DND-41 (cell line): ENCODE measurements around the gene TRIB2.

ENCODE experiments used
- ATAC-seq: fragments of 200-7000 bp; cut with Tn5 transposase; 3 replicates; pipeline ENCODE4 v1.9.1; 2021; ENCODE audit warnings: low read depth; ENCODE audit not compliant: insufficient read depth
- DNase-seq: peaks from one replicate; pipeline ENCODE4 v3.0.0-alpha.2; 2020
- H2AFZ ChIP-seq: 2 replicates; pipeline ENCODE4 v1.6.0; 2012; ENCODE audit warnings: low read depth, low read length
- H3K27ac ChIP-seq: 2 replicates; pipeline ENCODE4 v1.5.1; 2012; ENCODE audit warnings: low read length, inconsistent platforms
- H3K27me3 ChIP-seq: fragments of 200-600 bp; sonication (generic); 2 replicates; pipeline ENCODE4 v1.6.0; 2012; ENCODE audit warnings: low read length, mild to moderate bottlenecking, inconsistent platforms; ENCODE audit not compliant: insufficient read depth, poor library complexity
- H3K36me3 ChIP-seq: 2 replicates; pipeline ENCODE4 v1.5.1; 2012; ENCODE audit warnings: low read length, inconsistent platforms; ENCODE audit not compliant: insufficient read depth
- H3K4me1 ChIP-seq: 2 replicates; pipeline ENCODE4 v1.5.1; 2012; ENCODE audit warnings: mild to moderate bottlenecking, low read length; ENCODE audit not compliant: insufficient read depth
- H3K4me2 ChIP-seq: 2 replicates; pipeline ENCODE4 v1.6.0; 2012; ENCODE audit warnings: mild to moderate bottlenecking, moderate library complexity, low read length, inconsistent platforms; ENCODE audit not compliant: insufficient read depth
- H3K4me3 ChIP-seq, 2 experiments: fragments of 200-600 bp in 1 of 2; shearing (Covaris generic) in 1 of 2; 2 replicates each; pipeline ENCODE4 v1.5.1; 2012 to 2016; ENCODE audit warnings: inconsistent platforms in 2 of 2, low read length in 2 of 2, mild to moderate bottlenecking in 2 of 2, low read depth in 1 of 2, moderate library complexity in 1 of 2
- H3K79me2 ChIP-seq: 2 replicates; pipeline ENCODE4 v1.6.0; 2012; ENCODE audit warnings: low read length, inconsistent platforms; ENCODE audit not compliant: insufficient read depth
- H3K9ac ChIP-seq: 2 replicates; pipeline ENCODE4 v1.6.0; 2012; ENCODE audit warnings: low read depth, mild to moderate bottlenecking, inconsistent platforms, low read length, moderate library complexity
- H3K9me3 ChIP-seq: 2 replicates; pipeline ENCODE4 v1.5.1; 2012; ENCODE audit warnings: low read length, moderate library complexity, mild to moderate bottlenecking, inconsistent platforms; ENCODE audit not compliant: insufficient read depth, severe bottlenecking
- H4K20me1 ChIP-seq: 2 replicates; pipeline ENCODE4 v1.6.0; 2012; ENCODE audit warnings: low read length; ENCODE audit not compliant: insufficient read depth
- EZH2 ChIP-seq: IDR thresholded peaks from 3 replicates; pipeline ENCODE4 v1.6.1; 2012; ENCODE audit warnings: borderline replicate concordance, low read depth, mild to moderate bottlenecking, moderate library complexity, low read length, inconsistent platforms; ENCODE audit not compliant: severe bottlenecking
- TF ChIP-seq, protein P1 (sequence below): IDR thresholded peaks from 2 replicates; pipeline ENCODE4 v1.5.1; 2012; ENCODE audit warnings: borderline replicate concordance, low read length, moderate library complexity, mild to moderate bottlenecking; ENCODE audit not compliant: poor library complexity, severe bottlenecking; ENCODE audit errors: extremely low read depth

The TRIB2 gene

DNA sequence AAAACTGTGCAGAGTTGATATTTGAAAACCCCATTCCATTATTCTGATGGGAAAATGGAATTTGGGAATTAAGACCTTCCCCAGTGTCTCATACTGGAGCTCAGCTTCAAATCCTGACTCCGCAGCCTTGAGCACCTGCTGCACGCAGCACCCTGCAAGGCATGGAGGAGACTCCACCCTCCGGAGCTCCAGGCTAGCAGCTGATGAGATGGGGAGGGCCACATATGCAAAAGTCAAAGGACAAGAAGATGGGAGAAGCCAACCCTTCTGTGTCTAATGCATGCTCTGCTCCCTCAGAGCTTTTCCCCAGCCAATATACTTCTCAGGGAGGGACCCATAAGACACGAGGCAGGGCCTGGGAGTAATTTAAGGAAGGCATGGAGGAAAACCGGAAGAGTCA lies 34.7 kb upstream of the TRIB2 start:
- H3K27me3 ChIP-seq, result no peaks in the 10 kb centered on the region
- no peaks in the 10 kb centered on the region for H3K79me2 ChIP-seq
- TF ChIP-seq, protein P1, sequence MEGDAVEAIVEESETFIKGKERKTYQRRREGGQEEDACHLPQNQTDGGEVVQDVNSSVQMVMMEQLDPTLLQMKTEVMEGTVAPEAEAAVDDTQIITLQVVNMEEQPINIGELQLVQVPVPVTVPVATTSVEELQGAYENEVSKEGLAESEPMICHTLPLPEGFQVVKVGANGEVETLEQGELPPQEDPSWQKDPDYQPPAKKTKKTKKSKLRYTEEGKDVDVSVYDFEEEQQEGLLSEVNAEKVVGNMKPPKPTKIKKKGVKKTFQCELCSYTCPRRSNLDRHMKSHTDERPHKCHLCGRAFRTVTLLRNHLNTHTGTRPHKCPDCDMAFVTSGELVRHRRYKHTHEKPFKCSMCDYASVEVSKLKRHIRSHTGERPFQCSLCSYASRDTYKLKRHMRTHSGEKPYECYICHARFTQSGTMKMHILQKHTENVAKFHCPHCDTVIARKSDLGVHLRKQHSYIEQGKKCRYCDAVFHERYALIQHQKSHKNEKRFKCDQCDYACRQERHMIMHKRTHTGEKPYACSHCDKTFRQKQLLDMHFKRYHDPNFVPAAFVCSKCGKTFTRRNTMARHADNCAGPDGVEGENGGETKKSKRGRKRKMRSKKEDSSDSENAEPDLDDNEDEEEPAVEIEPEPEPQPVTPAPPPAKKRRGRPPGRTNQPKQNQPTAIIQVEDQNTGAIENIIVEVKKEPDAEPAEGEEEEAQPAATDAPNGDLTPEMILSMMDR, result no peak
- TF ChIP-seq EZH2, result no peak
- no peak overlapping the region for H3K4me2 ChIP-seq
- H3K9me3 ChIP-seq, result peaks cover 8% of the 10 kb centered on the region
- no peak overlapping the region for H3K27ac ChIP-seq
- ATAC-seq, result no peak
- no peak overlapping the region for H2AFZ ChIP-seq
- no peaks in the 10 kb centered on the region for H3K4me1 ChIP-seq
- no peak overlapping the region for H3K9ac ChIP-seq
- no peaks in the 10 kb centered on the region for H3K36me3 ChIP-seq
- H4K20me1 ChIP-seq, result no peaks in the 10 kb centered on the region
- H3K4me3 ChIP-seq, result no peak overlapping the region
- no peak for DNase-seq

DNA sequence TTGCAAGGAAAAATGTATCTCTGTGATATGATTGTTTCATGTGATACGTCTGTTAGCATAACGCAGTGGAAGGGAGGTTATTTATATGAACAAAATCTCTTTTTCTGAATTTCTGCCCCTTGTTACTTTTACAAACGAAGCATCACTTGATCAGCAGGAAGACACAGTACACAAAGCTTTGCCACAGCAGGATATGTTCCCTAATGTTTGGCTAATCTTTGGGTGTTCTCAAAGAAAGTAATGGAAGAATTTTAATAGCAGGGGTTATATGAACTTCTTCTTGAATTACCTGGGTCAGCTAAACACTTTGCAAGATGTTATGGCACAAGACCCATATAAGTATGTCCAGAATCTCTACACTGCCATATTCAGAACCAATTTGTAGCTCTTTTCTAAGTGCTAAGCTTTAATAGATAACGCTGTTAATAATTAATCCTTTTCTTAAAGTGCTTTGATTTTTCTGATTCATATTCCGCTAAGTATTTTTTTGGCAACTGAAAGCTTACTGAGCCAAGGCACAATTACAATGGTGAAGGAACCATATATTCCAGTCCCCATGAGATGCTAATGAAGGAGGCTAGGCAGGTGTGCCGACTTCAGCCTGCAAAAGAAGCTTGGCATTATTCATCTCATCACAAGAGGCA lies 33.2 kb upstream of the TRIB2 start:
- Histone ChIP-seq H3K36me3 (no peaks in the 10 kb centered on the region), H2AFZ (no peak overlapping the region), H4K20me1 (no peaks in the 10 kb centered on the region), H3K27me3 (no peaks in the 10 kb centered on the region), H3K9ac (no peak overlapping the region), H3K27ac (no peak overlapping the region), H3K4me3 (no peak overlapping the region), H3K9me3 (peaks cover 8% of the 10 kb centered on the region), H3K4me2 (no peak overlapping the region), H3K79me2 (no peaks in the 10 kb centered on the region), H3K4me1 (no peaks in the 10 kb centered on the region)
- DNase-seq (no peak), ATAC-seq (no peak)
- TF ChIP-seq EZH2, result no peak
- TF ChIP-seq, protein P1, result no peak

DNA sequence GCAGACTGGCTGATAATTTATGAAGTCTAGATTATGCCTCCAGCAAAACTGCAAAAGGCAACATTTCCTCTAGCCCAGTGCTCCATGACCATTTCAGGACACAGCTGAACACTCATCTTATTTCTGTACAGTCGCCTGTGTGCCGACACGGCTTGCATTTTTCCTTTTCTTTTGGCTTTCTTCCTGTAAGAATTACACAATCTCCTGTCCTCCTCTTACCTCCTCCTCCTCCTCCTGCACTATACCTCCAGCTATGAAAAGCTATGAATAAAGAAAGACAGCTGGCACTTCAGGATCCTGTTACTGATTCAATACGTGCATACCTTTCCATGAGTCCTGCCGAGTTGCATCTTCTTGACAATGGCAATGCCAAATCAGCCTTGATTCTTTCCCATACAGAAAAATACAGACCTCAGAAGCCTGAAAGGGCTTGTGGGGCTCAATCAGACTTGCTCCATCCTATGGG lies 32.2 kb upstream of the TRIB2 start:
- no peak overlapping the region for H3K4me2 ChIP-seq
- H3K4me3 ChIP-seq, result no peak overlapping the region
- H3K9ac ChIP-seq, result no peak overlapping the region
- H3K4me1 ChIP-seq, result no peaks in the 10 kb centered on the region
- no peaks in the 10 kb centered on the region for H3K79me2 ChIP-seq
- H3K27me3 ChIP-seq, result no peaks in the 10 kb centered on the region
- peaks cover 8% of the 10 kb centered on the region for H3K9me3 ChIP-seq
- H4K20me1 ChIP-seq, result no peaks in the 10 kb centered on the region
- ATAC-seq (no peak), DNase-seq (no peak)
- no peak for TF ChIP-seq EZH2
- TF ChIP-seq, protein P1, result no peak
- H3K27ac ChIP-seq, result no peak overlapping the region
- no peaks in the 10 kb centered on the region for H3K36me3 ChIP-seq
- no peak overlapping the region for H2AFZ ChIP-seq

DNA sequence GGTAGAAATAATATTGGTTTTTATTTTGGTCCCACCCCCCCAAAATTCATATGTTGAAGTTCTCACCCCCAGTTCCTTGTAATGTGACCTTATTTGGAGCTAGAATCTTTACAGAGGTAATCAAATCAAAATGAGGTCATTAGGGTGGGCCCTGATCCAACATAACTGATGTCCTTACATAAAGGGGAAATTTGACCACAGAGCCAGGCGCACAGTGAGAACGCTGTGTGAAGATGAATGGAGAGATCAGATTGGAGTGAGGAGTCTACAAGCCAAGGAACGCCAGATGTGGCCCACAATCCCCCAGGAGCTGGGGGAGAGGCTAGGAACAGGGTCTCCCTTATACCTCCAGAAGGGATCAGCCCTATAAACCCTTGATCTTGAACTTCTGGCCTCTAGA lies 31.6 kb upstream of the TRIB2 start:
- Histone ChIP-seq H3K36me3 (no peaks in the 10 kb centered on the region), H3K4me2 (no peak overlapping the region), H3K27me3 (no peaks in the 10 kb centered on the region), H3K4me1 (no peaks in the 10 kb centered on the region), H3K4me3 (no peak overlapping the region), H3K27ac (no peak overlapping the region), H3K79me2 (no peaks in the 10 kb centered on the region), H3K9me3 (peaks cover 7% of the 10 kb centered on the region), H4K20me1 (no peaks in the 10 kb centered on the region), H3K9ac (no peak overlapping the region), H2AFZ (no peak overlapping the region)
- no peak for TF ChIP-seq EZH2
- TF ChIP-seq, protein P1, result no peak
- ATAC-seq, result no peak
- DNase-seq, result no peak
